ENCODE results near the gene OR2L3.
"Not testable (repeated sequence)": the region's sequence is repeated elsewhere in the genome, so short reads cannot be mapped to it uniquely, and the experiment has no call there.

Gene OR2L3

DNA sequence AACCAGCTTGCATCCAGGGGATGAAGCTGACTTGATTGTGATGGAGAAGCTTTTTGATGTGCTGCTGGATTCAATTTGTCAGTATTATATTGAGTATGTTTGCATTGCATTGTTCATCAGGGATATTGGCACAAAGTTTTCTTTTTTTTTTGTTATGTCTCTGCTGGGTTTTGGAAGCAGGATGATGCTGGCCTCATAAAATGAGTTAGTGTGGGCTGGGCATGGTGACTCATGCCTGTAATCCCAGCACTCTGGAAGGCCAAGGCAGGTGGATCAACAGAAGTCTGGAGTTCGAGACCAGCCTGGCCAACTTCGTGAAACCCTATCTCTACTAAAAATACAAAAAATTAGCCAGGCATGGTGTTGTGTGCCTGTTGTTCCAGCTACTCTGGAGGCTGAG lies 8.6 kb downstream of the OR2L3 start:
- Histone ChIP-seq H3K9me3 (ENCODE audit: control insufficient read depth, insufficient read depth, low read length) (peaks cover 83% of the 10 kb centered on the region), H3K27me3 (ENCODE audit: control insufficient read depth, insufficient read depth, low read length) (no peaks in the 10 kb centered on the region)

DNA sequence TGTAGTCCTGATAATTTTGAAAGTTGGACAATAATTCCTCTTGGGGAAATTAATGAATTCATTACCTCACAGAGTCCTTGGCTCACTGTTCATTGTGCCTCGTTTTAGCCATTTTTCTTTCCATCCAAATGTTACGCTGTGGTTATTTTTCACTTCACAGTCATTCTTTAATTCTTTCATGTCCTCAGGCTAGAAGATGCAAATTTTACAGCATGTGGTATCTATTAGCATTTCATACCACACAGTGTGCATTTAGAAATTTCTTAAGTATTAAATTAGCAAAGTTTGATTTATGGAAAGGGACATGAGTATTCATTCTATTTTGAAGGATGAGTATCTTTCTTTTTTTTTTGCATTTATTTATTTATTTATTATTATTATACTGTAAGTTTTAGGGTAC lies 18.4 kb downstream of the OR2L3 start:
- H3K36me3 ChIP-seq (ENCODE audit: control insufficient read depth, insufficient read depth, low read length), result no peaks in the 10 kb centered on the region
- no peaks in the 10 kb centered on the region for H3K27me3 ChIP-seq (ENCODE audit: control insufficient read depth, insufficient read depth, low read length)
- peaks cover 65% of the 10 kb centered on the region for H3K9me3 ChIP-seq (ENCODE audit: control insufficient read depth, insufficient read depth, low read length)
- no peaks in the 10 kb centered on the region for H3K4me1 ChIP-seq (ENCODE audit: control insufficient read depth, insufficient read depth, low read length)
- H3K27ac ChIP-seq (ENCODE audit: low read depth, low read length), result no peak overlapping the region
- no peak overlapping the region for H3K9ac ChIP-seq (ENCODE audit: low read depth, low read length)
- H3K4me3 ChIP-seq (ENCODE audit: low read depth, low read length), result no peak overlapping the region

More for the DNA sequence above, 8.6 kb downstream of the OR2L3 start:
- H3K36me3 ChIP-seq (ENCODE audit: control insufficient read depth, insufficient read depth, low read length), result no peaks in the 10 kb centered on the region
- no peak overlapping the region for H3K9ac ChIP-seq (ENCODE audit: low read depth, low read length)
- no peak overlapping the region for H3K27ac ChIP-seq (ENCODE audit: low read depth, low read length)
- H3K4me3 ChIP-seq (ENCODE audit: low read depth, low read length), result no peak overlapping the region
- H3K4me1 ChIP-seq (ENCODE audit: control insufficient read depth, insufficient read depth, low read length), result no peaks in the 10 kb centered on the region

DNA sequence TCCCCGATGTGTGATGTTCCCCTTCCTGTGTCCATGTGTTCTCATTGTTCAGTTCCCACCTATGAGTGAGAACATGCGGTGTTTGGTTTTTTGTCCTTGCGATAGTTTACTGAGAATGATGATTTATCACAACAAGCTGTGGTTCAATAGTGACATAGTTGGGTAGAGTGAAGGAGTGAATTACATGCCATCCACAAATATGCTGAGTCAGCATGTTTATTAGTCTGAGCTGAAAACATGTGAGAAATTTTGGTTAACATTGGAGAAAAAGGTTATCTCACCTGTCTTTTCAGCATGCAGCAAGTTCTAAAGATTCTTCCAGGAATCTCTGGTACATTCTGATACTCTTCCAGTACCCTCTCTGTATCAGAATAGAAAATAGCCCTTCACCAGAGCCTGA lies 19.0 kb downstream of the OR2L3 start:
- H3K9me3 ChIP-seq (ENCODE audit: control insufficient read depth, insufficient read depth, low read length), result peaks cover 61% of the 10 kb centered on the region
- no peak overlapping the region for H3K9ac ChIP-seq (ENCODE audit: low read depth, low read length)
- no peaks in the 10 kb centered on the region for H3K36me3 ChIP-seq (ENCODE audit: control insufficient read depth, insufficient read depth, low read length)
- H3K4me3 ChIP-seq (ENCODE audit: low read depth, low read length), result no peak overlapping the region; the same call in 1 of the 2 replicates
- no peaks in the 10 kb centered on the region for H3K4me1 ChIP-seq (ENCODE audit: control insufficient read depth, insufficient read depth, low read length)
- no peak overlapping the region for H3K27ac ChIP-seq (ENCODE audit: low read depth, low read length)
- H3K27me3 ChIP-seq (ENCODE audit: control insufficient read depth, insufficient read depth, low read length), result no peaks in the 10 kb centered on the region

- peaks cover 74% of the 10 kb centered on the region for H3K9me3 ChIP-seq (ENCODE audit: control insufficient read depth, insufficient read depth, low read length)
- not testable (repeated sequence) for H3K9ac ChIP-seq (ENCODE audit: low read depth, low read length); H3K4me1 ChIP-seq (ENCODE audit: control insufficient read depth, insufficient read depth, low read length); H3K4me3 ChIP-seq (ENCODE audit: low read depth, low read length); H3K36me3 ChIP-seq (ENCODE audit: control insufficient read depth, insufficient read depth, low read length); H3K27ac ChIP-seq (ENCODE audit: low read depth, low read length); H3K27me3 ChIP-seq (ENCODE audit: control insufficient read depth, insufficient read depth, low read length)
These were observed 37.2 kb downstream of the OR2L3 start for GRCh38 chr1:248083864-248084263.

- H3K27ac ChIP-seq (ENCODE audit: low read depth, low read length), result no peak within 1 kb of the TSS
- no peak within 1 kb of the TSS for H3K9ac ChIP-seq (ENCODE audit: low read depth, low read length)
- H3K36me3 ChIP-seq (ENCODE audit: control insufficient read depth, insufficient read depth, low read length), result no peaks in the 10 kb centered on the region
- no peak within 1 kb of the TSS for H3K4me3 ChIP-seq (ENCODE audit: low read depth, low read length)
- H3K9me3 ChIP-seq (ENCODE audit: control insufficient read depth, insufficient read depth, low read length), result peaks cover 92% of the 10 kb centered on the region
- no peaks in the 10 kb centered on the region for H3K27me3 ChIP-seq (ENCODE audit: control insufficient read depth, insufficient read depth, low read length)
- H3K4me1 ChIP-seq (ENCODE audit: control insufficient read depth, insufficient read depth, low read length), result no peaks in the 10 kb centered on the region
These were observed 48.2 kb downstream of the OR2L3 start, which contains the start of gene OR2L13 for GRCh38 chr1:248094884-248095283. OR2L13 (plus strand) TSS chr1:248095184; CDS start chr1:248099376, 4,192 bp downstream.

DNA sequence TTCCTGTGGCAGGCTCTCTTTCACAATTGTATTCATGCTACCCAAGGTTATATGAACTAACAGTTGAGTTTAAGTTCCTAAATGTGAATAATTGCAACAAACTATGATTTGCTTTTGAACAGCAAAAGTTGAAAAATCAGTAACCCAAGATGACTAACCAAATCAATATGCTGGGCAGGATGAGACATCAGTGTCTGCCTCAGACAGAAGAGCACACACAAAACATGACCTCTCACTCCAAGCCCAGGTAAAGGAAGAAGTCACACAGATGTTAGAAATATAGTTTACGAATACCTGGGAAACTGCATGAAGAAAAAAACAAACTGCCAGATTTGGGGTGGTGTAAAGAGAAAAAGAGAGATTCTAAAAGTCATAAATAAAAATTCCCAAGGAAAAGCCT lies 51.9 kb downstream of the OR2L3 start:
- Histone ChIP-seq H3K9me3 (ENCODE audit: control insufficient read depth, insufficient read depth, low read length) (peaks cover 89% of the 10 kb centered on the region), H3K9ac (ENCODE audit: low read depth, low read length) (no peak overlapping the region), H3K36me3 (ENCODE audit: control insufficient read depth, insufficient read depth, low read length) (no peaks in the 10 kb centered on the region), H3K4me3 (ENCODE audit: low read depth, low read length) (no peak overlapping the region), H3K4me1 (ENCODE audit: control insufficient read depth, insufficient read depth, low read length) (no peaks in the 10 kb centered on the region), H3K27ac (ENCODE audit: low read depth, low read length) (no peak overlapping the region), H3K27me3 (ENCODE audit: control insufficient read depth, insufficient read depth, low read length) (no peaks in the 10 kb centered on the region)

DNA sequence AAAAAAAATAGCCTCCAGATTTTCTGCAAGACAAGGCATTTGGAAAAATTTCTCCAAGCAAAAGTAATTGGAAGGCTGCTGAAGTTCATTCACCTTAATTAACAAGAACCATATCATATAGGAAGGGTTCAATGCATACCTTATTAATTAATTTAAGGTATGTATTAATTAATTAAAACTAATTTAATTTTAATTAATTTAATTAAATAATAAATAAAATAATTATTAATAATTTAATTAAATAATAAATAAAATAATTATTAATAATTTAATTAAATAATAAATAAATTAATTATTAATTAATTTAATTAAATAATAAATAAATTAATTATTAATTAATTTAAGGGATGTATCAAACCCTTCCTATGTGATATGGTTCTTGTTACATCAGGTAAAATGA lies 56.2 kb downstream of the OR2L3 start:
- Histone ChIP-seq H3K4me1 (ENCODE audit: control insufficient read depth, insufficient read depth, low read length) (no peaks in the 10 kb centered on the region), H3K4me3 (ENCODE audit: low read depth, low read length) (no peak overlapping the region), H3K9ac (ENCODE audit: low read depth, low read length) (no peak overlapping the region), H3K9me3 (ENCODE audit: control insufficient read depth, insufficient read depth, low read length) (peaks cover 89% of the 10 kb centered on the region), H3K27me3 (ENCODE audit: control insufficient read depth, insufficient read depth, low read length) (no peaks in the 10 kb centered on the region), H3K27ac (ENCODE audit: low read depth, low read length) (no peak overlapping the region), H3K36me3 (ENCODE audit: control insufficient read depth, insufficient read depth, low read length) (no peaks in the 10 kb centered on the region)

GRCh38 chr1:248111157-248111556 lies 64.5 kb downstream of the OR2L3 start:
- Histone ChIP-seq H3K4me3 (ENCODE audit: low read depth, low read length) (no peak overlapping the region), H3K9ac (ENCODE audit: low read depth, low read length) (no peak overlapping the region), H3K27ac (ENCODE audit: low read depth, low read length) (no peak overlapping the region), H3K36me3 (ENCODE audit: control insufficient read depth, insufficient read depth, low read length) (no peaks in the 10 kb centered on the region), H3K9me3 (ENCODE audit: control insufficient read depth, insufficient read depth, low read length) (peaks cover 83% of the 10 kb centered on the region), H3K27me3 (ENCODE audit: control insufficient read depth, insufficient read depth, low read length) (no peaks in the 10 kb centered on the region), H3K4me1 (ENCODE audit: control insufficient read depth, insufficient read depth, low read length) (no peaks in the 10 kb centered on the region)

Measured in HUES48 (cell line).